K562 (cell line): ENCODE results near the gene NCOR2. TPM values are rescaled to one million over a fixed set of nuclear protein-coding genes. Genes with fewer than 3 reads are reported as not detected.

Experiments
- ATAC-seq: fragments of 200-7000 bp; cut with Tn5 transposase; 3 replicates; pipeline ENCODE4 v1.9.1; 2020; ENCODE audit warnings: moderate library complexity
- BruUV-seq: library from RNA; stranded (reverse); fragments of 400-500 nt; replicated peaks from 2 replicates; lab custom pipeline; 2021; lab: Mats Ljungman, UMichigan
- CTCF ChIA-PET: fragments of 300-600 bp; formaldehyde crosslinking; extraction: SDS; loops from one replicate; lab custom pipeline; 2021; ENCODE audit warnings: low intra/inter-chr PET ratio; lab: Yijun Ruan, JAX
- POLR2A ChIA-PET: fragments of 300-600, 350-650 bp; sonication (Branson Sonifier 250); formaldehyde crosslinking; extraction: SDS; loops from one replicate; lab custom pipeline; 2021; ENCODE audit warnings: antibody characterized with exemption, inconsistent platforms; lab: Yijun Ruan, JAX
- DNase-seq, 4 experiments: peaks; one replicate each; pipeline versions ENCODE4 v3.0.0 to v3.0.0-alpha.2; 2011 to 2018; ENCODE audit warnings: low spot score in 3 of 4, mixed read lengths in 3 of 4; ENCODE audit errors: extremely low read depth in 1 of 4
- FAIRE-seq: peaks from 2 replicates; lab custom pipeline; 2011; peaks lifted over from hg19 to GRCh38; lab: Jason Lieb, UNC
- H2AFZ ChIP-seq: 2 replicates; pipeline ENCODE4 v1.6.0; 2011; ENCODE audit warnings: low read depth, low read length, control low read depth, inconsistent platforms
- H3K27ac ChIP-seq: fragments of 200-600 bp; 3 replicates; pipeline ENCODE4 v1.8.0; 2011; ENCODE audit warnings: low read depth, mild to moderate bottlenecking, control low read depth, inconsistent platforms, low read length, moderate library complexity, mixed read lengths; ENCODE audit errors: extremely low read depth
- H3K27me3 ChIP-seq, 2 experiments: fragments of 300-600 bp in 1 of 2; 2 replicates in 1 of 2; 3 replicates in 1 of 2; pipeline versions ENCODE4 v1.6.0 to v1.8.0; 2011; ENCODE audit warnings: inconsistent platforms in 2 of 2, low read length in 2 of 2, mild to moderate bottlenecking in 1 of 2, mixed read lengths in 1 of 2, moderate library complexity in 1 of 2; ENCODE audit not compliant: control insufficient read depth in 2 of 2, insufficient read depth in 2 of 2
- H3K36me3 ChIP-seq: fragments of 300-600 bp; 3 replicates; pipeline ENCODE4 v1.8.0; 2011; ENCODE audit warnings: mild to moderate bottlenecking, low read length, inconsistent platforms; ENCODE audit not compliant: control insufficient read depth, insufficient read depth
- H3K4me1 ChIP-seq, 2 experiments: fragments of 200-600 bp in 1 of 2; replicated peaks in 1 of 2; 2 replicates in 1 of 2; 3 replicates in 1 of 2; pipeline versions ENCODE4 v1.5.1 to v1.8.0; 2011; ENCODE audit warnings: inconsistent platforms in 2 of 2, low read length in 2 of 2, mild to moderate bottlenecking in 1 of 2, mixed read lengths in 1 of 2, moderate library complexity in 1 of 2; ENCODE audit not compliant: control insufficient read depth in 2 of 2, insufficient read depth in 2 of 2
- H3K4me2 ChIP-seq: 2 replicates; pipeline ENCODE4 v1.6.1; 2011; ENCODE audit warnings: low read length, control low read depth, inconsistent platforms, mixed read lengths; ENCODE audit not compliant: insufficient read depth
- H3K4me3 ChIP-seq: fragments of 200-600 bp; sonication (generic), shearing (Covaris generic); 2 replicates; pipeline ENCODE4 v1.5.1; 2016; ENCODE audit warnings: control low read depth, inconsistent platforms
- H3K79me2 ChIP-seq: fragments of 200-600 bp; 3 replicates; pipeline ENCODE4 v1.8.0; 2011; ENCODE audit warnings: low read length, inconsistent platforms; ENCODE audit not compliant: control insufficient read depth, insufficient read depth
- H3K9ac ChIP-seq, 2 experiments: 2 replicates each; pipeline versions ENCODE4 v1.6.0 to v1.6.1; 2011; ENCODE audit warnings: low read depth in 2 of 2, low read length in 2 of 2, control low read depth in 1 of 2, inconsistent platforms in 1 of 2, mild to moderate bottlenecking in 1 of 2, mixed read lengths in 1 of 2; ENCODE audit not compliant: insufficient read depth in 1 of 2
- H3K9me1 ChIP-seq: one replicate; pipeline ENCODE4 v1.6.0; 2011; ENCODE audit warnings: inconsistent platforms, mild to moderate bottlenecking, low read length, moderate library complexity; ENCODE audit not compliant: control insufficient read depth, insufficient read depth
- H3K9me3 ChIP-seq: replicated peaks from 2 replicates; pipeline ENCODE4 v1.5.1; 2011; ENCODE audit warnings: low read depth, low read length, inconsistent platforms; ENCODE audit not compliant: control insufficient read depth, insufficient read depth
- H4K20me1 ChIP-seq: replicated peaks from 2 replicates; pipeline ENCODE4 v1.6.1; 2011; ENCODE audit warnings: low read length, inconsistent platforms, mixed read lengths; ENCODE audit not compliant: control insufficient read depth, insufficient read depth
- ELF2 ChIP-seq: fragments of 250-450 bp; sonication (Bioruptor Pico); IDR thresholded peaks from 2 replicates; pipeline ENCODE4 v1.5.0; 2021; ENCODE audit warnings: mild to moderate bottlenecking
- FOXK2 ChIP-seq, 2 experiments: fragments of 450-650 bp; IDR thresholded peaks in 1 of 2; conservative IDR thresholded peaks in 1 of 2; 2 replicates each; pipeline ENCODE4 v1.6.1; 2016; ENCODE audit warnings: low read depth in 2 of 2, mild to moderate bottlenecking in 1 of 2
- HDAC3 ChIP-seq: fragments of 450-650 bp; IDR thresholded peaks from 2 replicates; pipeline ENCODE4 v1.6.1; 2018; ENCODE audit warnings: borderline replicate concordance, mild to moderate bottlenecking, moderate library complexity; ENCODE audit not compliant: partially characterized antibody
- NFIC ChIP-seq: fragments of 450-650 bp; IDR thresholded peaks from 2 replicates; pipeline ENCODE4 v1.6.1; 2017; ENCODE audit warnings: mild to moderate bottlenecking, inconsistent platforms
- POLR2G ChIP-seq: fragments of 200-400 bp; formaldehyde crosslinking; IDR thresholded peaks from 2 replicates; pipeline ENCODE4 v1.6.1; 2017; ENCODE audit warnings: low read depth, mild to moderate bottlenecking, antibody characterized with exemption, low read length, moderate library complexity
- TEAD2 ChIP-seq: fragments of 450-650 bp; IDR thresholded peaks from 2 replicates; pipeline ENCODE4 v1.6.1; 2016; ENCODE audit warnings: missing genetic modification characterization, control low read depth, missing compliant biosample characterization
- ZBTB7A ChIP-seq: IDR thresholded peaks from 2 replicates; pipeline ENCODE4 v1.6.1; 2011; ENCODE audit warnings: low read depth, mild to moderate bottlenecking, low read length, moderate library complexity, borderline replicate concordance; ENCODE audit not compliant: control insufficient read depth
- ZNF197 ChIP-seq: fragments of 200-800 bp; sonication (Bioruptor generic); IDR thresholded peaks from 2 replicates; pipeline ENCODE4 v1.6.1; 2016; ENCODE audit warnings: low read depth, missing genetic modification characterization, missing compliant biosample characterization
- ZNF644 ChIP-seq: fragments of 200-800 bp; sonication (Bioruptor generic); IDR thresholded peaks from 2 replicates; pipeline ENCODE4 v1.6.1; 2016; ENCODE audit warnings: low read depth, missing genetic modification characterization, missing compliant biosample characterization
- WGBS: fragments of 100-300 bp; shearing (Covaris generic); methylation state at CpG from one replicate; pipeline ENCODE4 v1.1.6; 2016; ENCODE audit warnings: low coverage, mixed read lengths; ENCODE audit not compliant: insufficient coverage; ENCODE audit errors: missing lambda C conversion rate; 5-methylcytosine and 5-hydroxymethylcytosine counted together
- in situ Hi-C: fragments of 300-500 bp; cut with MboI; formaldehyde crosslinking; loops from 4 replicates; pipeline ENCODE4 v1.15.0; 2018; ENCODE audit warnings: inconsistent platforms, mixed read lengths
- intact Hi-C: fragments of 100-400 bp; cut with micrococcal nuclease; formaldehyde crosslinking; loops from 2 replicates; pipeline ENCODE4 v1.14.2; 2022
- polyA plus RNA-seq, 8 experiments: library from polyadenylated mRNA; depleted of rRNA in 4 of 8; stranded (reverse) in 5 of 8; unstranded in 3 of 8; fragments of >200 nt; fragmentation: Nextera tagmentation in 2 of 8; fragmentation: Illumina TruSeq in 1 of 8; extraction: Ambion mirVana in 2 of 8; extraction: Trizol in 1 of 8; gene quantifications; 2 replicates each; pipeline versions ENCODE4 v1.2.1 to v1.2.3, GENCODE V29; 2011 to 2014; ENCODE audit warnings: inconsistent platforms in 1 of 8, missing spikeins in 1 of 8
- total RNA-seq, 7 experiments: library from RNA; depleted of rRNA in 6 of 7; stranded (reverse); fragments of >200 nt in 6 of 7; fragmentation: Illumina TruSeq in 2 of 7; extraction: Trizol in 2 of 7; gene quantifications; 2 replicates each; pipeline versions ENCODE4 v1.2.1 to v1.2.3, GENCODE V29; 2011 to 2021; ENCODE audit warnings: low replicate concordance in 1 of 7
- TF ChIP-seq, protein P1 (sequence below): sonication (generic); formaldehyde crosslinking; IDR thresholded peaks from 2 replicates; pipeline ENCODE4 v1.8.1; 2023; ENCODE audit warnings: mild to moderate bottlenecking, missing genetic modification reagents
- TF ChIP-seq, protein P2 (sequence below): IDR thresholded peaks from 2 replicates; pipeline ENCODE4 v1.6.1; 2011; ENCODE audit not compliant: insufficient read length; ENCODE audit errors: extremely low read depth

The NCOR2 gene
- total and polyA plus RNA-seq, 9 of the 15 experiments (the other 6 are each of a cell fraction or from before 2014, with no cell fraction given), result 0.18 to 126 (median 8.4) TPM

- TF ChIP-seq TEAD2 (tag), result no peak
- TF ChIP-seq FOXK2 (conservative IDR thresholded peaks at IDR 0.05 in 1 of 2, IDR thresholded peaks at IDR 0.05 in 1 of 2; ENCODE audit: low read depth in 2 of 2), result no peak
- TF ChIP-seq, all 486 proteins: peak for 0
These were observed 23.0 kb downstream of the NCOR2 start (continued) for GRCh38 chr12:124544311-124544970.

- ATAC-seq (peak; percentile 5; the same call in 1 of the 3 replicates), DNase-seq (no peak)
- intact Hi-C loops, result no loop called here
- H3K79me2 ChIP-seq, result peaks cover 80% of the 10 kb centered on the region
- peaks cover 5% of the 10 kb centered on the region for H3K9me1 ChIP-seq
- no peaks in the 10 kb centered on the region for H3K36me3 ChIP-seq
- no peaks in the 10 kb centered on the region for H3K27me3 ChIP-seq
- 81% methylated on average over 23 of the region's 37 CpGs for WGBS
- no peak overlapping the region for H3K4me2 ChIP-seq
- in situ Hi-C loops, result no loop called here
- BruUV-seq, result no TSS peak
- H3K9ac ChIP-seq, result peak overlapping the region in 1 of 2 experiments; percentile 80; a peak in 2 of 4 replicates
- POLR2A ChIA-PET, result no interaction called here
- H3K4me1 ChIP-seq, result peaks cover 18 to 66% of the 10 kb centered on the region in 2 experiments; a peak in 4 of 5 replicates
- no peak for TF ChIP-seq ZNF197 (CRISPR knock-in tag)
- TF ChIP-seq, protein P1, sequence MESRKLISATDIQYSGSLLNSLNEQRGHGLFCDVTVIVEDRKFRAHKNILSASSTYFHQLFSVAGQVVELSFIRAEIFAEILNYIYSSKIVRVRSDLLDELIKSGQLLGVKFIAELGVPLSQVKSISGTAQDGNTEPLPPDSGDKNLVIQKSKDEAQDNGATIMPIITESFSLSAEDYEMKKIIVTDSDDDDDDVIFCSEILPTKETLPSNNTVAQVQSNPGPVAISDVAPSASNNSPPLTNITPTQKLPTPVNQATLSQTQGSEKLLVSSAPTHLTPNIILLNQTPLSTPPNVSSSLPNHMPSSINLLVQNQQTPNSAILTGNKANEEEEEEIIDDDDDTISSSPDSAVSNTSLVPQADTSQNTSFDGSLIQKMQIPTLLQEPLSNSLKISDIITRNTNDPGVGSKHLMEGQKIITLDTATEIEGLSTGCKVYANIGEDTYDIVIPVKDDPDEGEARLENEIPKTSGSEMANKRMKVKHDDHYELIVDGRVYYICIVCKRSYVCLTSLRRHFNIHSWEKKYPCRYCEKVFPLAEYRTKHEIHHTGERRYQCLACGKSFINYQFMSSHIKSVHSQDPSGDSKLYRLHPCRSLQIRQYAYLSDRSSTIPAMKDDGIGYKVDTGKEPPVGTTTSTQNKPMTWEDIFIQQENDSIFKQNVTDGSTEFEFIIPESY (CRISPR knock-in tag), result peak; percentile 76; the same call in 1 of the 2 replicates
- TF ChIP-seq ELF2 (CRISPR knock-in tag), result no peak
- no peak for TF ChIP-seq ZNF644 (tag)
- no peak for TF ChIP-seq HDAC3
- peak; percentile 53; the same call in 1 of the 2 replicates for TF ChIP-seq NFIC
- TF ChIP-seq, protein P2, sequence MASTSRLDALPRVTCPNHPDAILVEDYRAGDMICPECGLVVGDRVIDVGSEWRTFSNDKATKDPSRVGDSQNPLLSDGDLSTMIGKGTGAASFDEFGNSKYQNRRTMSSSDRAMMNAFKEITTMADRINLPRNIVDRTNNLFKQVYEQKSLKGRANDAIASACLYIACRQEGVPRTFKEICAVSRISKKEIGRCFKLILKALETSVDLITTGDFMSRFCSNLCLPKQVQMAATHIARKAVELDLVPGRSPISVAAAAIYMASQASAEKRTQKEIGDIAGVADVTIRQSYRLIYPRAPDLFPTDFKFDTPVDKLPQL, result no peak
- TF ChIP-seq POLR2G, result peak; percentile 26; the same call in 1 of the 2 replicates
- TF ChIP-seq ZBTB7A, result 0 out of 2 replicates have a peak, but pooled peaks have one; percentile 18
- TF ChIP-seq, all 486 proteins: peak for 4
- Histone ChIP-seq H2AFZ (no peak overlapping the region), H3K27ac (no peak overlapping the region), H3K4me3 (no peak overlapping the region), H3K9me3 (no peaks in the 10 kb centered on the region), H4K20me1 (peaks cover 56% of the 10 kb centered on the region)
- FAIRE-seq, result peak; percentile 56
- CTCF ChIA-PET, result no interaction called here
These were observed 23.7 kb downstream of the NCOR2 start for GRCh38 chr12:124543590-124544310.
